IMR-90 (cell line): ENCODE data around the gene VLDLR.

Source experiments
- BHLHE40 ChIP-seq: fragments of 150-350 bp; IDR thresholded peaks from 2 replicates; pipeline ENCODE4 v1.6.1; 2016; ENCODE audit warnings: mild to moderate bottlenecking, low read depth, low read length
- CTCF ChIP-seq: conservative IDR thresholded peaks from 2 replicates; pipeline ENCODE4 v1.5.1; 2012; ENCODE audit warnings: mild to moderate bottlenecking, low read depth, low read length, improper control_type of control experiment
- ELK1 ChIP-seq: fragments of 150-350 bp; IDR thresholded peaks from 2 replicates; pipeline ENCODE4 v1.6.1; 2016; ENCODE audit warnings: low read depth, mild to moderate bottlenecking, low read length, moderate library complexity, borderline replicate concordance
- FOS ChIP-seq: fragments of 150-350 bp; IDR thresholded peaks from 2 replicates; pipeline ENCODE4 v1.6.1; 2016; ENCODE audit warnings: low read depth, low read length
- MAZ ChIP-seq: IDR thresholded peaks from 2 replicates; pipeline ENCODE4 v1.6.1; 2012; ENCODE audit warnings: low read depth, mild to moderate bottlenecking, low read length, improper control_type of control experiment, moderate library complexity, borderline replicate concordance
- POLR2A ChIP-seq: IDR thresholded peaks from 2 replicates; pipeline ENCODE4 v1.6.1; 2012; ENCODE audit warnings: mild to moderate bottlenecking, low read depth, low read length
- RAD21 ChIP-seq: IDR thresholded peaks from 2 replicates; pipeline ENCODE4 v1.6.1; 2012; ENCODE audit warnings: low read length, improper control_type of control experiment
- RCOR1 ChIP-seq: IDR thresholded peaks from 2 replicates; pipeline ENCODE4 v1.6.1; 2012; ENCODE audit warnings: mild to moderate bottlenecking, low read length, improper control_type of control experiment; ENCODE audit not compliant: insufficient replicate concordance
- RFX5 ChIP-seq: IDR thresholded peaks from 2 replicates; pipeline ENCODE4 v1.8.0; 2012; ENCODE audit warnings: low read depth, mild to moderate bottlenecking, low read length, moderate library complexity
- SMC3 ChIP-seq: fragments of 150-350 bp; IDR thresholded peaks from 2 replicates; pipeline ENCODE4 v1.6.1; 2016; ENCODE audit warnings: low read depth, mild to moderate bottlenecking, antibody characterized with exemption, low read length, moderate library complexity
- USF2 ChIP-seq: fragments of 150-350 bp; IDR thresholded peaks from 2 replicates; pipeline ENCODE4 v1.6.1; 2017; ENCODE audit warnings: mild to moderate bottlenecking, antibody characterized with exemption, low read length, low read depth

- TF ChIP-seq CTCF (no peak), SMC3 (no peak), FOS (no peak), BHLHE40 (no peak), POLR2A (no peak), RAD21 (no peak), ELK1 (no peak), RFX5 (no peak), RCOR1 (no peak), MAZ (no peak), USF2 (no peak)
Measured at GRCh38 chr9:2635922-2636321, 14.3 kb downstream of the VLDLR start.
